ENCODE results near the gene P2RY11.

Gene P2RY11

GRCh38 chr19:10095948-10096614, 15.4 kb upstream of the P2RY11 start:
- H4K20me1 ChIP-seq (ENCODE audit: low read depth, low read length) = no peaks in the 10 kb centered on the region
- no peaks in the 10 kb centered on the region for H3K79me2 ChIP-seq (ENCODE audit: insufficient read depth, low read length)
- H3K9ac ChIP-seq (ENCODE audit: low read length) = peak overlapping the region; percentile 46
- H3F3A ChIP-seq (ENCODE audit: insufficient read depth) = no peaks in the 10 kb centered on the region
- no peak for TF ChIP-seq EZH2phosphoT487 (conservative IDR thresholded peaks at IDR 0.05; ENCODE audit: low read length)
- TF ChIP-seq CTCF (IDR thresholded peaks at IDR 0.05; ENCODE audit: insufficient read depth, low read length, poor library complexity, severe bottlenecking) = no peak
- peak overlapping the region; percentile 47 for H3K4me2 ChIP-seq (ENCODE audit: low read depth, low read length, poor library complexity, severe bottlenecking)
- H3K27ac ChIP-seq (ENCODE audit: low read depth, low read length) = no peak overlapping the region
- no peaks in the 10 kb centered on the region for H3K27me3 ChIP-seq (ENCODE audit: low read length)
- H2AFZ ChIP-seq (ENCODE audit: low read depth, low read length, severe bottlenecking) = peak overlapping the region; percentile 68
- no peaks in the 10 kb centered on the region for H3K36me3 ChIP-seq (ENCODE audit: low read length)
- H3K9me2 ChIP-seq (replicated peaks; ENCODE audit: insufficient read depth, low read length) = no peaks in the 10 kb centered on the region
- peak overlapping the region; percentile 21 for H3K4me3 ChIP-seq (ENCODE audit: insufficient read depth, low read length, poor library complexity, severe bottlenecking)
- H3K9me3 ChIP-seq (ENCODE audit: insufficient read depth, low read length) = no peaks in the 10 kb centered on the region

- Histone ChIP-seq H3K27me3 (ENCODE audit: low read length) (no peaks in the 10 kb centered on the region), H3F3A (ENCODE audit: insufficient read depth) (no peaks in the 10 kb centered on the region), H3K4me2 (ENCODE audit: low read depth, low read length, poor library complexity, severe bottlenecking) (peak overlapping the region; percentile 41), H3K9me3 (ENCODE audit: insufficient read depth, low read length) (no peaks in the 10 kb centered on the region), H3K27ac (ENCODE audit: low read depth, low read length) (no peak overlapping the region), H3K79me2 (ENCODE audit: insufficient read depth, low read length) (no peaks in the 10 kb centered on the region), H4K20me1 (ENCODE audit: low read depth, low read length) (no peaks in the 10 kb centered on the region), H3K4me3 (ENCODE audit: insufficient read depth, low read length, poor library complexity, severe bottlenecking) (peak overlapping the region; percentile 21), H3K9ac (ENCODE audit: low read length) (peak overlapping the region; percentile 46), H2AFZ (ENCODE audit: low read depth, low read length, severe bottlenecking) (peak overlapping the region; percentile 68), H3K9me2 (replicated peaks; ENCODE audit: insufficient read depth, low read length) (no peaks in the 10 kb centered on the region), H3K36me3 (ENCODE audit: low read length) (no peaks in the 10 kb centered on the region)
- TF ChIP-seq CTCF (IDR thresholded peaks at IDR 0.05; ENCODE audit: insufficient read depth, low read length, poor library complexity, severe bottlenecking) (no peak), EZH2phosphoT487 (conservative IDR thresholded peaks at IDR 0.05; ENCODE audit: low read length) (no peak)
Observed at GRCh38 chr19:10096615-10096963, 14.9 kb upstream of the P2RY11 start.

- no peak for TF ChIP-seq EZH2phosphoT487 (conservative IDR thresholded peaks at IDR 0.05; ENCODE audit: low read length)
- no peak for TF ChIP-seq CTCF (IDR thresholded peaks at IDR 0.05; ENCODE audit: insufficient read depth, low read length, poor library complexity, severe bottlenecking)
- peaks cover 19% of the 10 kb centered on the region for H3F3A ChIP-seq (ENCODE audit: insufficient read depth)
- H3K4me3 ChIP-seq (ENCODE audit: insufficient read depth, low read length, poor library complexity, severe bottlenecking) = no peak overlapping the region
- H3K9me3 ChIP-seq (ENCODE audit: insufficient read depth, low read length) = no peaks in the 10 kb centered on the region
- no peaks in the 10 kb centered on the region for H4K20me1 ChIP-seq (ENCODE audit: low read depth, low read length)
- H3K9me2 ChIP-seq (replicated peaks; ENCODE audit: insufficient read depth, low read length) = no peaks in the 10 kb centered on the region
- H3K9ac ChIP-seq (ENCODE audit: low read length) = no peak overlapping the region
- no peak overlapping the region for H3K27ac ChIP-seq (ENCODE audit: low read depth, low read length)
- no peak overlapping the region for H3K4me2 ChIP-seq (ENCODE audit: low read depth, low read length, poor library complexity, severe bottlenecking)
- H3K36me3 ChIP-seq (ENCODE audit: low read length) = no peaks in the 10 kb centered on the region
- H3K27me3 ChIP-seq (ENCODE audit: low read length) = no peaks in the 10 kb centered on the region
- H2AFZ ChIP-seq (ENCODE audit: low read depth, low read length, severe bottlenecking) = no peak overlapping the region
- no peaks in the 10 kb centered on the region for H3K79me2 ChIP-seq (ENCODE audit: insufficient read depth, low read length)
Observed at GRCh38 chr19:10100163-10100785, 11.2 kb upstream of the P2RY11 start.
